Measurements from ENCODE around the gene IP6K3.

The IP6K3 gene

GRCh38 chr6:33787346-33787953 lies 40.7 kb upstream of the IP6K3 start:
- H3K27me3 ChIP-seq (ENCODE audit: control insufficient read depth in 5 of 5, insufficient read depth in 4 of 5, low read length in 5 of 5): no peaks in the 10 kb centered on the region
- peaks cover 15 to 49% (median 43%) of the 10 kb centered on the region in 5 donors for H3K4me1 ChIP-seq (ENCODE audit: control insufficient read depth in 5 of 5, insufficient read depth in 5 of 5, low read length in 5 of 5)
- no peaks in the 10 kb centered on the region for H3K9me3 ChIP-seq (ENCODE audit: control insufficient read depth in 5 of 5, low read length in 5 of 5)
- H3K4me3 ChIP-seq (ENCODE audit: low read depth in 1 of 5, low read length in 5 of 5): peak overlapping the region; percentile 62 to 84 (median 80)
- peak overlapping the region; percentile 93 for H3K27ac ChIP-seq (ENCODE audit: low read depth, low read length)
- H3K36me3 ChIP-seq (ENCODE audit: control insufficient read depth in 5 of 5, insufficient read depth in 5 of 5, low read length in 5 of 5): peaks cover 0 to 28% (median 22%) of the 10 kb centered on the region in 5 donors
- H3K9ac ChIP-seq (ENCODE audit: low read length in 5 of 5): peak overlapping the region; percentile 74 to 100 (median 84)

GRCh38 chr6:33786736-33787135 lies 40.0 kb upstream of the IP6K3 start:
- Histone ChIP-seq H3K27ac (ENCODE audit: low read depth, low read length) (peak overlapping the region; percentile 93), H3K9ac (ENCODE audit: low read length in 5 of 5) (peak overlapping the region; percentile 74 to 100 (median 84)), H3K9me3 (ENCODE audit: control insufficient read depth in 5 of 5, low read length in 5 of 5) (no peaks in the 10 kb centered on the region), H3K27me3 (ENCODE audit: control insufficient read depth in 5 of 5, insufficient read depth in 4 of 5, low read length in 5 of 5) (no peaks in the 10 kb centered on the region), H3K36me3 (ENCODE audit: control insufficient read depth in 5 of 5, insufficient read depth in 5 of 5, low read length in 5 of 5) (peaks cover 0 to 35% (median 29%) of the 10 kb centered on the region in 5 donors), H3K4me1 (ENCODE audit: control insufficient read depth in 5 of 5, insufficient read depth in 5 of 5, low read length in 5 of 5) (peaks cover 18 to 52% (median 48%) of the 10 kb centered on the region in 5 donors), H3K4me3 (ENCODE audit: low read depth in 1 of 5, low read length in 5 of 5) (peak overlapping the region in 1 of 5 donors; percentile 84)

GRCh38 chr6:33785778-33786177 lies 39.1 kb upstream of the IP6K3 start:
- H3K27ac ChIP-seq (ENCODE audit: low read depth, low read length): peak overlapping the region; percentile 93
- peaks cover 18 to 56% (median 50%) of the 10 kb centered on the region in 5 donors for H3K4me1 ChIP-seq (ENCODE audit: control insufficient read depth in 5 of 5, insufficient read depth in 5 of 5, low read length in 5 of 5)
- no peak overlapping the region for H3K4me3 ChIP-seq (ENCODE audit: low read depth in 1 of 5, low read length in 5 of 5)
- no peaks in the 10 kb centered on the region for H3K9me3 ChIP-seq (ENCODE audit: control insufficient read depth in 5 of 5, low read length in 5 of 5)
- no peaks in the 10 kb centered on the region for H3K27me3 ChIP-seq (ENCODE audit: control insufficient read depth in 5 of 5, insufficient read depth in 4 of 5, low read length in 5 of 5)
- peak overlapping the region in 4 of 5 donors; percentile 22 to 77 (median 62) for H3K9ac ChIP-seq (ENCODE audit: low read length in 5 of 5)
- peaks cover 0 to 44% (median 37%) of the 10 kb centered on the region in 5 donors for H3K36me3 ChIP-seq (ENCODE audit: control insufficient read depth in 5 of 5, insufficient read depth in 5 of 5, low read length in 5 of 5)

GRCh38 chr6:33784787-33785186 lies 38.1 kb upstream of the IP6K3 start:
- Histone ChIP-seq H3K9me3 (ENCODE audit: control insufficient read depth in 5 of 5, low read length in 5 of 5) (no peaks in the 10 kb centered on the region), H3K27ac (ENCODE audit: low read depth, low read length) (no peak overlapping the region), H3K36me3 (ENCODE audit: control insufficient read depth in 5 of 5, insufficient read depth in 5 of 5, low read length in 5 of 5) (peaks cover 0 to 54% (median 47%) of the 10 kb centered on the region in 5 donors), H3K27me3 (ENCODE audit: control insufficient read depth in 5 of 5, insufficient read depth in 4 of 5, low read length in 5 of 5) (no peaks in the 10 kb centered on the region), H3K4me3 (ENCODE audit: low read depth in 1 of 5, low read length in 5 of 5) (no peak overlapping the region), H3K9ac (ENCODE audit: low read length in 5 of 5) (peak overlapping the region in 3 of 5 donors; percentile 22 to 77 (median 68)), H3K4me1 (ENCODE audit: control insufficient read depth in 5 of 5, insufficient read depth in 5 of 5, low read length in 5 of 5) (peaks cover 18 to 63% (median 50%) of the 10 kb centered on the region in 5 donors)

GRCh38 chr6:33783781-33784520 lies 37.2 kb upstream of the IP6K3 start:
- H3K27me3 ChIP-seq (ENCODE audit: control insufficient read depth in 5 of 5, insufficient read depth in 4 of 5, low read length in 5 of 5): no peaks in the 10 kb centered on the region
- no peak overlapping the region for H3K9ac ChIP-seq (ENCODE audit: low read length in 5 of 5)
- peaks cover 0 to 62% (median 55%) of the 10 kb centered on the region in 5 donors for H3K36me3 ChIP-seq (ENCODE audit: control insufficient read depth in 5 of 5, insufficient read depth in 5 of 5, low read length in 5 of 5)
- peaks cover 16 to 58% (median 45%) of the 10 kb centered on the region in 5 donors for H3K4me1 ChIP-seq (ENCODE audit: control insufficient read depth in 5 of 5, insufficient read depth in 5 of 5, low read length in 5 of 5)
- H3K9me3 ChIP-seq (ENCODE audit: control insufficient read depth in 5 of 5, low read length in 5 of 5): no peaks in the 10 kb centered on the region
- no peak overlapping the region for H3K27ac ChIP-seq (ENCODE audit: low read depth, low read length)
- no peak overlapping the region for H3K4me3 ChIP-seq (ENCODE audit: low read depth in 1 of 5, low read length in 5 of 5)

- H3K4me3 ChIP-seq (ENCODE audit: low read depth in 1 of 5, low read length in 5 of 5): no peak overlapping the region
- no peaks in the 10 kb centered on the region for H3K9me3 ChIP-seq (ENCODE audit: control insufficient read depth in 5 of 5, low read length in 5 of 5)
- H3K27ac ChIP-seq (ENCODE audit: low read depth, low read length): no peak overlapping the region
- H3K9ac ChIP-seq (ENCODE audit: low read length in 5 of 5): no peak overlapping the region
- peaks cover 4 to 76% (median 69%) of the 10 kb centered on the region in 5 donors for H3K36me3 ChIP-seq (ENCODE audit: control insufficient read depth in 5 of 5, insufficient read depth in 5 of 5, low read length in 5 of 5)
- no peaks in the 10 kb centered on the region for H3K27me3 ChIP-seq (ENCODE audit: control insufficient read depth in 5 of 5, insufficient read depth in 4 of 5, low read length in 5 of 5)
- peaks cover 11 to 53% (median 38%) of the 10 kb centered on the region in 5 donors for H3K4me1 ChIP-seq (ENCODE audit: control insufficient read depth in 5 of 5, insufficient read depth in 5 of 5, low read length in 5 of 5)
Observed at GRCh38 chr6:33782561-33782960, 35.9 kb upstream of the IP6K3 start.

- H3K4me1 ChIP-seq (ENCODE audit: control insufficient read depth in 5 of 5, insufficient read depth in 5 of 5, low read length in 5 of 5): peaks cover 3 to 41% (median 26%) of the 10 kb centered on the region in 5 donors
- no peak overlapping the region for H3K27ac ChIP-seq (ENCODE audit: low read depth, low read length)
- H3K9me3 ChIP-seq (ENCODE audit: control insufficient read depth in 5 of 5, low read length in 5 of 5): no peaks in the 10 kb centered on the region
- H3K27me3 ChIP-seq (ENCODE audit: control insufficient read depth in 5 of 5, insufficient read depth in 4 of 5, low read length in 5 of 5): no peaks in the 10 kb centered on the region
- H3K9ac ChIP-seq (ENCODE audit: low read length in 5 of 5): no peak overlapping the region
- H3K4me3 ChIP-seq (ENCODE audit: low read depth in 1 of 5, low read length in 5 of 5): no peak overlapping the region
- H3K36me3 ChIP-seq (ENCODE audit: control insufficient read depth in 5 of 5, insufficient read depth in 5 of 5, low read length in 5 of 5): peaks cover 4 to 88% (median 81%) of the 10 kb centered on the region in 5 donors
Observed at GRCh38 chr6:33781131-33781975, 34.6 kb upstream of the IP6K3 start.

GRCh38 chr6:33779895-33780294 lies 33.2 kb upstream of the IP6K3 start:
- H3K4me1 ChIP-seq (ENCODE audit: control insufficient read depth in 5 of 5, insufficient read depth in 5 of 5, low read length in 5 of 5): peaks cover 3 to 26% (median 11%) of the 10 kb centered on the region in 5 donors
- peaks cover 7 to 99% (median 94%) of the 10 kb centered on the region in 5 donors for H3K36me3 ChIP-seq (ENCODE audit: control insufficient read depth in 5 of 5, insufficient read depth in 5 of 5, low read length in 5 of 5)
- no peak overlapping the region for H3K27ac ChIP-seq (ENCODE audit: low read depth, low read length)
- H3K27me3 ChIP-seq (ENCODE audit: control insufficient read depth in 5 of 5, insufficient read depth in 4 of 5, low read length in 5 of 5): no peaks in the 10 kb centered on the region
- no peaks in the 10 kb centered on the region for H3K9me3 ChIP-seq (ENCODE audit: control insufficient read depth in 5 of 5, low read length in 5 of 5)
- no peak overlapping the region for H3K9ac ChIP-seq (ENCODE audit: low read length in 5 of 5)
- H3K4me3 ChIP-seq (ENCODE audit: low read depth in 1 of 5, low read length in 5 of 5): no peak overlapping the region

GRCh38 chr6:33779290-33779689 lies 32.6 kb upstream of the IP6K3 start:
- H3K9me3 ChIP-seq (ENCODE audit: control insufficient read depth in 5 of 5, low read length in 5 of 5): no peaks in the 10 kb centered on the region

More at GRCh38 chr6:33779290-33779689, 32.6 kb upstream of the IP6K3 start:
- Histone ChIP-seq H3K4me1 (ENCODE audit: control insufficient read depth in 5 of 5, insufficient read depth in 5 of 5, low read length in 5 of 5) (peaks cover 3 to 21% (median 7%) of the 10 kb centered on the region in 5 donors), H3K9ac (ENCODE audit: low read length in 5 of 5) (no peak overlapping the region), H3K27ac (ENCODE audit: low read depth, low read length) (no peak overlapping the region), H3K4me3 (ENCODE audit: low read depth in 1 of 5, low read length in 5 of 5) (no peak overlapping the region), H3K36me3 (ENCODE audit: control insufficient read depth in 5 of 5, insufficient read depth in 5 of 5, low read length in 5 of 5) (peaks cover 7 to 99% (median 93%) of the 10 kb centered on the region in 5 donors), H3K27me3 (ENCODE audit: control insufficient read depth in 5 of 5, insufficient read depth in 4 of 5, low read length in 5 of 5) (no peaks in the 10 kb centered on the region)

Data from subcutaneous abdominal adipose tissue (tissue), 5 donors.